CD4-positive, alpha-beta memory T cell (primary cell): Measurements from ENCODE around the gene SMG1. TPM values are rescaled to one million over a fixed set of nuclear protein-coding genes. Genes with fewer than 3 reads are reported as not detected.
"Not testable (repeated sequence)": the region's sequence is repeated elsewhere in the genome, so short reads cannot be mapped to it uniquely, and the experiment has no call there.

Experiments used
- CTCF ChIA-PET: fragments of 350-600 bp; sonication (Branson Sonifier 250); formaldehyde crosslinking; loops from one replicate; lab custom pipeline; 2021; ENCODE audit warnings: inconsistent platforms; ENCODE audit not compliant: partially characterized antibody; lab: Charles Lee
- POLR2A ChIA-PET: fragments of 350-600 bp; sonication (Branson Sonifier 250); formaldehyde crosslinking; loops from one replicate; lab custom pipeline; 2021; ENCODE audit not compliant: partially characterized antibody; lab: Charles Lee
- DNase-seq, 5 donors: peaks; one replicate each; pipeline versions ENCODE4 v3.0.0 to v3.0.0-alpha.2; 2020 to 2022; ENCODE audit warnings: mixed read lengths in 1 of 5
- H3K27ac ChIP-seq: one replicate; pipeline ENCODE4 v1.7.0; 2013; ENCODE audit warnings: low read depth, low read length
- H3K27me3 ChIP-seq: 2 replicates; pipeline ENCODE4 v1.7.0; 2013; ENCODE audit warnings: mild to moderate bottlenecking, low read length, moderate library complexity; ENCODE audit not compliant: insufficient read depth
- H3K36me3 ChIP-seq: 2 replicates; pipeline ENCODE4 v1.7.0; 2013; ENCODE audit warnings: mild to moderate bottlenecking, low read length, moderate library complexity; ENCODE audit not compliant: insufficient read depth
- H3K4me1 ChIP-seq: 2 replicates; pipeline ENCODE4 v1.7.0; 2013; ENCODE audit warnings: mild to moderate bottlenecking, low read length, moderate library complexity; ENCODE audit not compliant: insufficient read depth
- H3K4me3 ChIP-seq, 2 donors: one replicate each; pipeline ENCODE4 v1.7.0; 2013; ENCODE audit warnings: low read length in 2 of 2, mild to moderate bottlenecking in 1 of 2
- H3K9me3 ChIP-seq, 2 donors: one replicate each; pipeline ENCODE4 v1.7.0; 2013; ENCODE audit warnings: low read length in 2 of 2, control low read depth in 1 of 2; ENCODE audit not compliant: control insufficient read depth in 1 of 2
- H3K27ac Mint-ChIP-seq, 7 donors: one replicate each; pipeline ENCODE4 v1.8.0; 2020 to 2021; ENCODE audit warnings: mixed read lengths in 7 of 7, mild to moderate bottlenecking in 6 of 7, inconsistent platforms in 3 of 7, moderate library complexity in 3 of 7
- H3K27me3 Mint-ChIP-seq, 2 donors: one replicate each; pipeline ENCODE4 v1.8.0; 2020 to 2021; ENCODE audit warnings: mixed read lengths in 2 of 2
- H3K36me3 Mint-ChIP-seq, 2 donors: one replicate each; pipeline ENCODE4 v1.8.0; 2020 to 2021; ENCODE audit warnings: mixed read lengths in 2 of 2, inconsistent platforms in 1 of 2, mild to moderate bottlenecking in 1 of 2
- H3K4me1 Mint-ChIP-seq, 4 donors: one replicate each; pipeline ENCODE4 v1.8.0; 2020 to 2021; ENCODE audit warnings: mixed read lengths in 4 of 4, mild to moderate bottlenecking in 1 of 4
- H3K4me3 Mint-ChIP-seq, 8 donors: one replicate each; pipeline ENCODE4 v1.8.0; 2020 to 2021; ENCODE audit warnings: mixed read lengths in 8 of 8, mild to moderate bottlenecking in 7 of 8, moderate library complexity in 6 of 8, inconsistent platforms in 3 of 8
- H3K9me3 Mint-ChIP-seq, 8 donors: one replicate each; pipeline ENCODE4 v1.8.0; 2020 to 2021; ENCODE audit warnings: mixed read lengths in 8 of 8, mild to moderate bottlenecking in 5 of 8, inconsistent platforms in 3 of 8, moderate library complexity in 1 of 8
- intact Hi-C: fragments of 100-400 bp; cut with micrococcal nuclease; formaldehyde crosslinking; loops from one replicate; pipeline ENCODE4 v1.15.1; 2023
- polyA plus RNA-seq, 2 donors: library from polyadenylated mRNA; unstranded; fragments of 300-500 nt; fragmentation: Illumina TruSeq; gene quantifications; one replicate each; pipeline ENCODE4 v1.2.3, GENCODE V29; 2021
- total RNA-seq, 2 experiments: library from RNA; stranded (reverse); gene quantifications; one replicate each; pipeline ENCODE4 v1.2.3, GENCODE V29; 2021

SMG1 gene
- total and polyA plus RNA-seq, 4 experiments from 2014 or later = 5.4 to 177 (median 94.5) TPM

DNA sequence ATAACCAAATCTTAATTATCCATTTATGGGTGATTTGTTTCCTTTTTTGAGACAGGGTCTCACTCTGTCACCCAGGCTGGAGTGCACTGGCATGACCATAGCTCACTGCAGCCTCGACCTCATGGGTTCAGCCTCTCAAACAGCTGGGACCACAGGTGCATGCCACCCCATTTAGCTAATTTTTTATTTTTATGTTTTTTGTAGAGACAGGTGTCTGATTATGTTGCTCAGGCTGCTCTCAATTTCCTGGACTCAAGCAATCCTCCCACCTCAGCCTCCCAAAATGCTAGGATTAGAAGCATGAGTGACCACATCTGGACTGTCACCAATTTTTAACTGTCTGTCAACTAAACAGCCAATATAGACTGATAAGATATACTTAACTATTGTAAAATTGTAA is 25.0 kb downstream of the SMG1 start:
- H3K36me3 Mint-ChIP-seq, H3K27ac ChIP-seq, H3K36me3 ChIP-seq, DNase-seq, H3K4me3 ChIP-seq, H3K9me3 Mint-ChIP-seq, H3K27me3 ChIP-seq, H3K9me3 ChIP-seq, CTCF ChIA-PET, intact Hi-C loops, H3K4me3 Mint-ChIP-seq, H3K27ac Mint-ChIP-seq, H3K27me3 Mint-ChIP-seq, POLR2A ChIA-PET: not testable (repeated sequence)
- H3K4me1 Mint-ChIP-seq = peaks cover 39 to 62% (median 50%) of the 10 kb centered on the region in 4 donors
- peaks cover 30% of the 10 kb centered on the region for H3K4me1 ChIP-seq

DNA sequence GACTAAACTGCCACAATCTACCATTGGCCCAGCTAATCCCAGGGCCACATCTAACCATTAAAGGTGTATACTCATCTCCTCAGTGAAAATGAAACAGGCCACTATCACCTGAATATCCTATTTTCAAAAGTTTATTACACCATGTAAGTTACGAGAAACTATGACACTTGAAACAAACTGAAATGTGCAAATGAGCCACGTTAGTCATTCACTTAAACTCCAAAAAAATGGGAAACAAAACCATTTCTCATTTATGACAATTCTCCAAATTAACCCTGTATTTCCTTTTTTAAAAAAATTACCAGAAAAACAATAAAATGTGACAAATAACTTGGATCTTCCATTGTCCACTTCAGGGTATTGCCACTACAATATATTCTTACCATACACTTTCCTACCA is 41.8 kb downstream of the SMG1 start:
- POLR2A ChIA-PET, CTCF ChIA-PET, H3K9me3 Mint-ChIP-seq, H3K4me3 ChIP-seq, intact Hi-C loops, H3K4me3 Mint-ChIP-seq, H3K27ac ChIP-seq, DNase-seq, H3K4me1 Mint-ChIP-seq, H3K27me3 Mint-ChIP-seq, H3K9me3 ChIP-seq, H3K27me3 ChIP-seq, H3K4me1 ChIP-seq: not testable (repeated sequence)
- Mint-ChIP-seq H3K27ac (peak overlapping the region in 3 of 7 donors; percentile 3 to 53 (median 22)), H3K36me3 (peaks cover 17 to 31% of the 10 kb centered on the region in 2 donors)
- H3K36me3 ChIP-seq = peaks cover 11% of the 10 kb centered on the region

DNA sequence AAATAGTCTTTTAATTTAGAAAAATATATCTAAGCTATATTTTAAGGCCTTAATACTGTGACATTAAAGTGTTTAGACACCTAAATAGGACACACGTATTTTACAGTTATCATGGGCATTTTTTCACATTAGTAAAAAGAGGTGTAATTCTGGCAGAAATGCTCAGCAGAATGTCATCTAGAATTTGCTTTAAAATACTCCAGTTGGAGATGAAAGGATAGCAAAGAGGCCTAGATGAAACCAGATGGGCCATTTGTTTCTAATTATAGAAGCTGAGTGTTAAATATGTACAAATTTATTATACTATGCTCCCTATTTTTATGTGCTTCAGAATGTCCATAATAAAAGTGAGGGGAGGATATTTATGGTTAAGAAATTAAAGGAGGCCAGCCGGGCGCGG is 48.5 kb downstream of the SMG1 start:
- CTCF ChIA-PET, H3K27ac Mint-ChIP-seq, H3K27me3 Mint-ChIP-seq, POLR2A ChIA-PET, H3K4me3 ChIP-seq, H3K4me1 Mint-ChIP-seq, intact Hi-C loops, H3K4me3 Mint-ChIP-seq, H3K27me3 ChIP-seq, H3K9me3 ChIP-seq, DNase-seq, H3K4me1 ChIP-seq, H3K9me3 Mint-ChIP-seq, H3K27ac ChIP-seq, H3K36me3 ChIP-seq: not testable (repeated sequence)
- peaks cover 15 to 33% of the 10 kb centered on the region in 2 donors for H3K36me3 Mint-ChIP-seq

GRCh38 chr16:18877259-18877658 is 48.9 kb downstream of the SMG1 start:
- H3K27me3 Mint-ChIP-seq, H3K27me3 ChIP-seq, DNase-seq, intact Hi-C loops, H3K36me3 ChIP-seq, H3K27ac Mint-ChIP-seq, H3K4me3 ChIP-seq, H3K4me3 Mint-ChIP-seq, CTCF ChIA-PET, H3K9me3 ChIP-seq, H3K9me3 Mint-ChIP-seq, H3K4me1 Mint-ChIP-seq, POLR2A ChIA-PET, H3K27ac ChIP-seq, H3K4me1 ChIP-seq: not testable (repeated sequence)
- peaks cover 13 to 32% of the 10 kb centered on the region in 2 donors for H3K36me3 Mint-ChIP-seq

DNA sequence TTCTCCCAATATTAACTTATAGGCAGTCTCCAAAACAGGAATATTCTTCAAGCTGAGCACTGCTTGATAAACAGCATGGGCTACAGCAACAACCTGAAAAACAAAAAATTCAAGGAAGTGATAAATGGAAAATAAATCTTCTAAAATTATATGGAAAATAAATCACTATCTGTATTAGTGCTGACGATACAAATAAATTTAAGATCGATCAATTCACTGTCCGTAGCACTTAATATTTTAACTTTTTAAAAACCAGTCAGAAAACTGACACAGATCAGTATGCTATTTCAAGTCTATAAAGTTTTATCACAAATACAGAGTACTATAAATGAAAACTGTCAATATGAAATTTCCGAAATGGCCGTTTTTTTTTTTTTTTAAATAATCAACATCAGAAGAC is 49.9 kb downstream of the SMG1 start:
- H3K9me3 Mint-ChIP-seq, H3K27ac ChIP-seq, DNase-seq, H3K4me3 ChIP-seq, H3K27me3 ChIP-seq, H3K4me1 ChIP-seq, intact Hi-C loops, H3K4me1 Mint-ChIP-seq, H3K27me3 Mint-ChIP-seq, H3K36me3 ChIP-seq, H3K4me3 Mint-ChIP-seq, POLR2A ChIA-PET, H3K9me3 ChIP-seq, CTCF ChIA-PET: not testable (repeated sequence)
- H3K27ac Mint-ChIP-seq = peak overlapping the region in 1 of 7 donors; percentile 43
- peaks cover 13 to 31% of the 10 kb centered on the region in 2 donors for H3K36me3 Mint-ChIP-seq

DNA sequence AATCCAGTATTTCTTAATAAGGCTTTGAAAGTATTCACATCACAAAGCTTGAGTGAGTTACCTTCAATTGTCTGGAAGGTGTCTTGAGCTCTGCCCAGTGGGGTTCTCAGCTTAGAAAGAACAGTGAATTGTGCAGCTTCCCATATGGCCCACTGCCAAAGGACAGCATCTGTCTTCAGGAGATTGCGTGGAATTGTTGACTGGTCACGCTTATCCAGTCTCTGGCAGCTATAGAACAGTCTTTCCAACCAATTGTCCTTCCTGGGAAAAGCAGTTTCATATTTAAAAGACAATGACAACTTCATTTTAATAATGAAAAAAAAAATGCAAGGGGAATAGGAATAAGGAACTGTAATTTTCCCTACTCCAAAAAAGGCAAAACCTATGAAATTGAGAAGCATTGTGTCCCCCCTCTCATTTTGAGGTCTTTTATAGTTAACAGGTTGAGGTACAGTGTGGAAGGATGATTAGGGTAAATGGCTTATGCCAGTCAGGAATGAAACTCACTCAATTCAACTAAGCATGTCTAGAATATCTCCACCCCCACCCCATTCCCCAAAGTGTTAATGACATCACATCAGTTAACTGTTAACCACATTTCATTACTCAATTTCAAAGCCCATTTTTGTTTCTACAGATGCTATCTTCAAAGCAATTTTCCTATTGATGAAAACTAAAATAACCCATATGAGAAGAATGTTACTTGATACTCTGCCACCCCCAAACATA is 57.0 kb downstream of the SMG1 start:
- CTCF ChIA-PET, H3K4me1 ChIP-seq, H3K27ac ChIP-seq, H3K9me3 Mint-ChIP-seq, H3K4me3 ChIP-seq, H3K4me3 Mint-ChIP-seq, H3K4me1 Mint-ChIP-seq, H3K9me3 ChIP-seq, H3K27me3 ChIP-seq, DNase-seq, H3K27me3 Mint-ChIP-seq, POLR2A ChIA-PET, intact Hi-C loops: not testable (repeated sequence)
- Mint-ChIP-seq H3K36me3 (peaks cover 20 to 46% of the 10 kb centered on the region in 2 donors), H3K27ac (peak overlapping the region in 2 of 7 donors; percentile 17 to 37)
- H3K36me3 ChIP-seq = peaks cover 19% of the 10 kb centered on the region

DNA sequence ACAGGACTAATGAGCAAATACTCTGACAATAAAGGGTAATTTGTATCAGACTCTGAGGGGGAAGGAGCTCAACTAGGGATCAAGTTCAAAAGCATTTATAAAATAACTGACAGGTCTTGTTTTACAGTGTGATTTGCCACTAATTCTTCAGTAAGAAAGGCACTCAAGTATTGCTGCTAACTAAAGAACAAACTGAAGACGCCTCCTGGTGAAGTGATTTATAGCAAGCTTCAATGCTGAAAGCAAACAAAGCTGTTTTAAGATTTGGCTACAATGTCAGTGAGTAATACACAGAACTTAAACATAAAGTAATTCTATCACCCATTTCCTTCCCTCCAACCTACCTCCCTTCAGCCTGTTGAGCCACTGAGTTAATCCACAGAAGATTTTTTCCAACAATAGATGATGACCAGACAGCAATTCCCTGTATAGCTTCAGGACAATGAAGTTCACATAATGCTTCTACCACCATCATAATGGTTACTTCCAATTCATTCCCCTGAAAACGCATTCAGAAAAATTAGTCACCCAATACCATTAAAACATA is 59.9 kb downstream of the SMG1 start:
- H3K27ac ChIP-seq, POLR2A ChIA-PET, CTCF ChIA-PET, H3K9me3 Mint-ChIP-seq, H3K4me1 Mint-ChIP-seq, H3K27me3 Mint-ChIP-seq, H3K4me1 ChIP-seq, H3K27me3 ChIP-seq, H3K9me3 ChIP-seq, DNase-seq, H3K4me3 ChIP-seq, intact Hi-C loops, H3K27ac Mint-ChIP-seq, H3K4me3 Mint-ChIP-seq: not testable (repeated sequence)
- peaks cover 33 to 57% of the 10 kb centered on the region in 2 donors for H3K36me3 Mint-ChIP-seq
- H3K36me3 ChIP-seq = peaks cover 27% of the 10 kb centered on the region
